ENCODE data around the gene CFD. TPM values are rescaled to one million over a fixed set of nuclear protein-coding genes. Genes with fewer than 3 reads are reported as not detected.

Gene CFD
- total and polyA plus RNA-seq, 12 donors, result 21.1 to 583 (median 98.6) TPM

- H3K27ac ChIP-seq, result no peak overlapping the region
- no peak overlapping the region for H3K4me3 ChIP-seq
- WGBS, 2 donors, result 81 to 83% methylated on average over 32 of the region's 32 CpGs
- H3K27me3 ChIP-seq, result no peaks in the 10 kb centered on the region
- peaks cover 0 to 14% (median 0%) of the 10 kb centered on the region in 9 donors for H3K4me1 ChIP-seq
- H3K36me3 ChIP-seq, result peaks cover 0 to 37% (median 0%) of the 10 kb centered on the region in 9 donors
- DNase-seq (no peak), ATAC-seq (no peak)
- TF ChIP-seq, protein P1, sequence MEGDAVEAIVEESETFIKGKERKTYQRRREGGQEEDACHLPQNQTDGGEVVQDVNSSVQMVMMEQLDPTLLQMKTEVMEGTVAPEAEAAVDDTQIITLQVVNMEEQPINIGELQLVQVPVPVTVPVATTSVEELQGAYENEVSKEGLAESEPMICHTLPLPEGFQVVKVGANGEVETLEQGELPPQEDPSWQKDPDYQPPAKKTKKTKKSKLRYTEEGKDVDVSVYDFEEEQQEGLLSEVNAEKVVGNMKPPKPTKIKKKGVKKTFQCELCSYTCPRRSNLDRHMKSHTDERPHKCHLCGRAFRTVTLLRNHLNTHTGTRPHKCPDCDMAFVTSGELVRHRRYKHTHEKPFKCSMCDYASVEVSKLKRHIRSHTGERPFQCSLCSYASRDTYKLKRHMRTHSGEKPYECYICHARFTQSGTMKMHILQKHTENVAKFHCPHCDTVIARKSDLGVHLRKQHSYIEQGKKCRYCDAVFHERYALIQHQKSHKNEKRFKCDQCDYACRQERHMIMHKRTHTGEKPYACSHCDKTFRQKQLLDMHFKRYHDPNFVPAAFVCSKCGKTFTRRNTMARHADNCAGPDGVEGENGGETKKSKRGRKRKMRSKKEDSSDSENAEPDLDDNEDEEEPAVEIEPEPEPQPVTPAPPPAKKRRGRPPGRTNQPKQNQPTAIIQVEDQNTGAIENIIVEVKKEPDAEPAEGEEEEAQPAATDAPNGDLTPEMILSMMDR (IDR thresholded peaks at IDR 0.05), result no peak
- intact Hi-C loops (cut with DNase I), result no loop called here
- no peaks in the 10 kb centered on the region for H3K9me3 ChIP-seq
Measured at GRCh38 chr19:903266-903797, 43.9 kb downstream of the CFD start.

- Histone ChIP-seq H3K4me3 (no peak overlapping the region), H3K27me3 (no peaks in the 10 kb centered on the region), H3K27ac (no peak overlapping the region), H3K9me3 (no peaks in the 10 kb centered on the region), H3K4me1 (peaks cover 0 to 26% (median 0%) of the 10 kb centered on the region in 9 donors), H3K36me3 (peaks cover 0 to 25% (median 0%) of the 10 kb centered on the region in 9 donors)
- TF ChIP-seq, protein P1 (IDR thresholded peaks at IDR 0.05), result no peak
- intact Hi-C loops (cut with DNase I), result no loop called here
- WGBS, 2 donors, result 94% methylated on average over 8 of the region's 8 CpGs
- DNase-seq, result no peak
- no peak for ATAC-seq
Measured at GRCh38 chr19:904545-904944, 45.1 kb downstream of the CFD start.

DNA sequence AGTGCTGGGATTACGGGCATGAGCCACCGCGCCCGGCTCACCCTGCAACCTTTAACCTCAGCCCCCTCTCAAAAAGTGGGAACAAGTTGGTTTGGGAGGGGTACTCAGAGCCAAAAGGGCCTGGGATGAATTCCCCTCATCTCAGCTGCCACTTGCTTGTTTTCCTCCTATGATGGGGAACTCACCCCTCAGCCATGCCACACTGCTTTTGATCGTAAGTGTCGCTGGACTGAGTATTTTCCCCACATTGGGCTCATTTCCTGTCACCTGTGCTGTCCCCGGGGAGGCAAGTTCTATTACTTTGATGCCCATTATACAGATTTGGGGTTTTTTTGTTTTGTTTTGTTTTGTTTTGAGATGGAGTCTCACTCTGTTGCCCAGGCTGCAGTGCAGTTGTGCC is 47.0 kb downstream of the CFD start:
- intact Hi-C loops (cut with DNase I), result loop anchor here in 1 of 10 donors (5.0 kb wide), 1 partner anchor 34 kb away; no protein-coding TSS in a partner anchor
- TF ChIP-seq, protein P1 (IDR thresholded peaks at IDR 0.05), result no peak
- Histone ChIP-seq H3K9me3 (no peaks in the 10 kb centered on the region), H3K4me3 (no peak overlapping the region), H3K4me1 (peaks cover 0 to 43% (median 0%) of the 10 kb centered on the region in 9 donors), H3K27me3 (no peaks in the 10 kb centered on the region), H3K36me3 (peaks cover 0 to 14% (median 0%) of the 10 kb centered on the region in 9 donors), H3K27ac (peak overlapping the region in 1 of 10 donors; percentile 93)
- 96 to 97% methylated on average over 7 of the region's 7 CpGs for WGBS, 2 donors
- DNase-seq (no peak), ATAC-seq (no peak)

GRCh38 chr19:907183-907853 is 47.9 kb downstream of the CFD start:
- peaks cover 0 to 46% (median 0%) of the 10 kb centered on the region in 9 donors for H3K4me1 ChIP-seq
- peak in 3 of 8 donors; percentile 24 to 32 (median 30) for ATAC-seq
- WGBS, 2 donors, result 73 to 75% methylated on average over 14 of the region's 14 CpGs
- peak overlapping the region in 1 of 10 donors; percentile 47 for H3K4me3 ChIP-seq
- TF ChIP-seq, protein P1 (IDR thresholded peaks at IDR 0.05), result no peak
- no peaks in the 10 kb centered on the region for H3K27me3 ChIP-seq
- intact Hi-C loops (cut with DNase I), result loop anchor here in 1 of 10 donors (5.0 kb wide), 1 partner anchor 35 kb away; no protein-coding TSS in a partner anchor
- no peaks in the 10 kb centered on the region for H3K9me3 ChIP-seq
- H3K36me3 ChIP-seq, result peaks cover 0 to 7% (median 0%) of the 10 kb centered on the region in 9 donors
- peak overlapping the region in 2 of 10 donors; percentile 14 to 93 for H3K27ac ChIP-seq
- no peak for DNase-seq

All from heart right ventricle (tissue), 16 donors.